Cardiac septum (tissue), 1 donor: ENCODE measurements around the gene DLX6. TPM values are rescaled to one million over a fixed set of nuclear protein-coding genes. Genes with fewer than 3 reads are reported as not detected.

Experiments
- DNase-seq: peaks from one replicate; pipeline ENCODE4 v3.0.0-alpha.2; 2020; ENCODE audit warnings: low spot score
- intact Hi-C: fragments of 100-400 bp; cut with DNase I; formaldehyde crosslinking; loops from one replicate; pipeline ENCODE4 v1.14.0; 2022
- total RNA-seq: library from RNA; stranded (reverse); fragmentation: NEBNext Ultra II Directional; extraction: Animal tissue kit (Norgen Biotek cat#: 25700); gene quantifications from one replicate; pipeline ENCODE4 v1.2.1, GENCODE V29; 2021
- donor health status: DM: no; HTN: no; CAD: no.

DLX6 gene
- total RNA-seq, 1 donor from 2014 or later: not detected

DNA sequence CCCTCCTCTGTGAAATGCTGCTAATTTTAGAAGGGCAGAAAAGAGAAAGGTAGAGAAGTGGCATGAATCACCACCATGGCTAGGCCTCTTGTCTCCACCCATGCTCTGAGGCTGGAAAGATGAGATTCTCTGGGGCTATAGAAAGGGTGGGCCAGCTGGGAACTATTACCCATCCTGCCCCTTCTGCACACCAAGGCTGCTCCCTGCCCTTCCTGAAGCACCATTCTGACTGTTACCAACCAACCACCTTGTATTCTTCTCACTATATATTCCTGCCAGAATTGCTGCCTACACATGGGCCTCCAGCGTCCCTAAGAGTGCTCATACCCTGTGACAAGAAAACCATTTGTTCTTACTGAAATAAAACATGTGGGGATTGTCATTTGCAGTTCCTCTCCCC lies 11.4 kb upstream of the DLX6 start:
- intact Hi-C loops: no loop called here
- no peak for DNase-seq

DNA sequence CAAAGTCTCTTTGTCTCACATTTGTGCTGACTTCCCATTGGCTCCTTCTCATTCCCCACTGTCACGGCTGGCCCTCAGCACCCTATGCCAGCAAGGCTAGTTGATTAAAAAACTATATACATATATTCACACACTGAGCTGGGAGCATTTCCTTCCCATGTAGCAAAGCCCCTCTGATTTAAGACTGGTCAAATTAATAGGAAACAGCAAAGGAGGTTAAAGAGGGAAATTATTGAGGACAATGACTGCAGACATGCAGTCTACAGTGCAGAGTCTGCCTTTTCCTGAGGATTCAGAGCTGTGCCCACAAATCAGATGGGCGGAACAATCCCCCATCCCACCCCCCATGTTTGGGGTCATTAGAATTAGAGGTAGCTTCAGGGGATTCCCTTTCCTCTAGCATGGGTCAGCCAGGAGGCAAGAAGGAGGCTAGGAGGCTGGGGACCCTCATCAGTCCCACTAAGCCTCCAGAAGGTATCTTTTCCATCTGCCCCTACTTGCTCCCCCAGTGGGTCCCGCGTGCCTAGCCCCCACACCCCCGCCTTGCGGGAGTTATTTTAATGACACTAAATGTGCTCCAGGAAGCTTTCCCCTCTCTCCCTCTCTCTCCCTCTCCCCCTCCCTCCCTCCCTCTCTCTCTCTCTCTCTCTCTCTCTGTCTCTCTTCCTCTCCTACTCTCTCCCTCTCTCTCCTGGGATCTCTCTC lies 9.8 kb upstream of the DLX6 start:
- intact Hi-C loops: no loop called here
- no peak for DNase-seq

DNA sequence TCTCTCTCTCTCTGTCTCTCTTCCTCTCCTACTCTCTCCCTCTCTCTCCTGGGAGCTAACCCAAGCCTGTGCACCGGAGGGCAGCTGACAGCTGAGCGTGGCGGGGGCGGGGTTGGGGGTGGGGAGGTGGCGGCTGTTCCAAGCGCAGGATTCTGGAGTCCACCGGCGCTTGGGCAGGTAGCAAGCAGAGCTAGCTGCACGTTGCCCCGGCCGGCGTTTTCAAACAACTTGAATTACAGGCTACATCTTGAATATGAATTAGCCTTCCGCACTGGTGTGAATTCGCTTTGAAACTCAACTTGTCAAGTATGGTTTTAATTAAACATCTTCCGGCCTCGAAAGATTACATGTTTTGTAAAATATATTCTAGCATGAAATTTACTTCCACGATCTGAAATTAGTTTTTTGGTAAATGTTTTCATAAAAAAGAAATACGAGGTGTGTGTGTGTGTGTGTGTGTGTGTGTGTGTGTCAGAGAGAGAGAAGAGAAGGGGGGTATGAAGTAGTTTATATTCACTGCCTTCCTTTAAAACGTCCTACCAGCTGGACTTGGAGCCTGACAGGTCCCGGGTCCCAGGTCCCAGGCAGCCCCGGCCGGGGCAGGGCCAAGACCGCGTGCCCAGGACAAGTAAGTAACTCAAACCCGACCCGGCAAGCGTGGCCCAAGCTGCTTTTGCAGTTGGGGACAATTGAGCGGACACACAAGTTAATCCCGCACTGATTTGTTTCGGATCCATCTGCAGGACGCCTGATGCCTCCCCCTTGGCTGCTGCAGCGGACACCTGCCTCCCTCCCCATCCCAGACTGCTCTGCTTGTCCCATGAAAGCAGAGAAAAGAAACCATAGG lies 9.0 kb upstream of the DLX6 start:
- intact Hi-C loops: no loop called here
- DNase-seq: no peak

DNA sequence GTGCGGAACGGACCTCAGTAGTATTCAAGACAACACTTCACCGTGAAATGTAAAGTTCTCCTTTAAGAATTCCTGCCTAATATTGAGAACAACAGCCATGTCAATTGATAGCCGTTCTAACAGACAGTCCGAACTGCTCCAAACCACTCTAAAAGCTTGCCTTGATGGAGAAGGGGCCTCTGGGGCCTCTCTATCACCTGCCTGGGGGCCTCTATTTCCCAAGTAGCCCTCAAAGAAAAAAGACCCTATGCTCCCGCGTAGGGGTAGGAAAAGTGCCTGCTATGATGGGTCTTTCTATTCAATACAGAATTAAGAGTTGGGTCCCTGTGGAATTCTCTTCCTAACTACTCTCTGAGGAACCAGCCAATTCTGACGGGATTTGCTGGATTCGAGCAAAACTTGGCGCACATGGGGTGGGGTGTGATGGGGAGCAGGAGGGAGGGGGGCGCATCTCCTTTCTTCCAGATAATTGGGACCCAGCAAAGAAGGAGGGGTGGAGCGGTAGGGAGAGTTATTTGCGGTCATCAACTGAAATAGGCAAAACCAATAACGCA lies 8.3 kb upstream of the DLX6 start:
- DNase-seq: no peak
- intact Hi-C loops: no loop called here

DNA sequence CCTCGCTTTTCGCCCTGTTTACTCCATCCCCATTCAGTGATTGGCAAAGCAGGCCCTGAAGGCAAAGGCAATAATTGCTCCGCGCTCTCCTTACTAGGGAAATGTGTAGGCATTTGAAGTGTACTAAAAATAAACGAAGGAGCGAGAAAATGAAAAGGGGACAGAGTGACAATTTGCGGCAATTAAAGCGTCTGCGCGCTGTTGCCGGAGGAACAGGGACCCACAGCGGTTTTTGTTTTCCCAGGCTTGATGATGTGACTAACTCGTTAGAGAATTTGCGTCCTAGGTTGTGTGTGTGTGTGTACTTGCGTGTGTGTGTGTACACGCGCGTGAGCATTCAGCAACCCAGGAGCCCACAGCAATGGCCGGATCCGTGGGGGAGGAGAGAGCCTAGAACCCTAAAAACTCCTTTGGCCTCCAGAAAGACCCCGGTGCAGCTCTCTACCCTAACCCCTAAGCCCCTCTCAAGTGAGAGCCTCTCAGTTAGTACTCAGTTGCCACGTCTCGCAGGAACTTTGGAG lies 7.8 kb upstream of the DLX6 start:
- no peak for DNase-seq
- intact Hi-C loops: no loop called here

DNA sequence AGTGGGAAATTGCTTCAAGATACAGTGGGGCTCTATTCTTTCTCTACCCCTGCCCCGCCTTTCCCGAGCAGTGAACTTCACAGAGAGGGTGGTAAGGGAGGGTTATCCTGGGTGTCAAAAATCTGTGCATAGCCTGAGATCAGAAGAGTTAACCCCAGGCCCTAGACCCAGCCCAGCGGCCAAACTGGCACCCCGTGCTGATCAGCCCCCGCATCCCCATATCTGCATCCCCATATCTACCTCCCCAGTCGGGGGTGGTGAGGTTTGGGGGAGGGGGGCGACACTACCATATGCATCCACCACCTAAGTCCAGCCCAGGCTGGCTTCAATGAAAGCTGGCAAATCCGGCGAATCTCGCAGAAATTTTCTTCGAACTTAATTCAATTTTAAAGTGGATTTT lies 7.0 kb upstream of the DLX6 start:
- intact Hi-C loops: no loop called here
- no peak for DNase-seq

DNA sequence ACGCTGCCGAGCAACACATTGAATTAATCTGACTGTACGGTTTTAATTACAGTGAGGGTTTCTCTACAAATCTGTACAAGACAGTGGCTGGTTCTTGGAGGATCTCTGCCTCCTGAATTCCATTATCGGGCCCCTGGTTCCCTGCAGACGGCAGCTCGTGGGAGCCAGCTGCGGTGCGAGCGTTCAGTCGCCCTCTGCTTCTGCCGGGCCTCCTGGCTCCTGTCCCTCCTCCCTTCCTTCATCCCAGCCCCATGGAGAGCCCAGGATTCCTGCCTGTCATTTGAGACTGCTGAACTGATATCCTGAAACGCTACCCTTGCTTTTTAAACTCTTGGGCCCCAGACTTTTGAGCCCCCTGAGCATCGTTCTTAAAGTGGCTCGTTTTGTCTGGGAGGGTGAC lies 6.6 kb upstream of the DLX6 start:
- DNase-seq: no peak
- intact Hi-C loops: no loop called here

DNA sequence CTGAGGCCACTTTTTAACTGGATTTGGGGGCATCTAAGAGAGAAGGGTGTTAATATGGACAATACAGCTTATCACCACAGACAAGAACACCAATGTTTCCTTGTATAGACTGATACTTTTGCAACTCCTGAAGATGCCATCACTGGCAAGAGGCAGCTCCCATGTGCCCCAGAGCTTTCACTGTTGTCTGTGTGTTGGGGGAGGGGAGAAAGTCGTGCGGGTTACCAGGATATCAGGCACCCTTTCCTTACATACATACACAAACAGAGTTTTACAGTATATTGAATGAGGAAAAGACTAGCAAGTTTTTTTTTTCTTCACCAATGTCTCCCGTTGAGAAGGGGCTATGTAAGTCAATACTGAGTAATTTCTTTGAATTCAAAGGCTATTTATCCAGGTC lies 4.1 kb upstream of the DLX6 start:
- intact Hi-C loops: no loop called here
- no peak for DNase-seq

DNA sequence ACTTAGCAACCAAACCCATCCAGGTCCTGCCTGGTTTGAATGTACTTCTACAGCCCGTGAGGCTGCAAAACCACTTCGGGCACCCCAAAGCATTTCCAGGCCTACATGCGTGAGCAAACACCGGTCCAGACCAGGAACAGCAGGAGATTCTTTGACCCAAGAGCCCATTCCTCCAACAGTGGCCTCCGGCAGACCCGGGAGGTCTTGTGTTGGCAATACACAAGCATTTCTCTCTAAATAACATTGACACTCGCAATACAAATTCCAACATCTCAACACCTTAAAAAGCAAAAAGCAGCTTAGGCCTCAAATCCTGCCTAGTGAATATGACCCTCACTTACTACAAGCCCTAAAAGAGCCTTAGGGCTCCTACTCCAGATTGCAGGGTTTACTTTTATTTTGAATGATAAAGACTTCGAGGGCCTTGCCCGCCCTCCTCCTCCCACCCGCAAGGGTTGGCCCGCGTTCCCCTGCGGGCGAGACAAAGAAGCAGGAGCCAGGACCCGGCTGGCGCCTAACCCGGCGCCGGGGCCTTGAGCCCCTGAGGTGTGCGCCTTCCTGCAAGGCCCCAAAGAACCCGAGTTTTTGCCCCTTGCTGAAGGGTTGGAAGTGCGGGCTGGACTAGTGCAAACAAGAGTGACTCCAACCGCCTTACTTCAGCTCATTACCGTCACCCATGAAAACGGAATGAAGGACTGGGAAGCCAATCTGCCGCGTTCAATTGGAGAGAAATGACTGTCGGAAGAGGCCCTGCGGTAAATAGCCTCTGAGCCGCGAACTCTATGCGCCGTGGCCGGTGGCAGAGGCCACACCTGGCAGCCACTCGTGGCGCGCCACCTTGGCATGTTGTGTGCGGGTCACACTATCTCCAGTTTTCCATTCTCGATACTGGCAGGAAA lies 3.4 kb upstream of the DLX6 start:
- intact Hi-C loops: no loop called here
- DNase-seq: no peak

DNA sequence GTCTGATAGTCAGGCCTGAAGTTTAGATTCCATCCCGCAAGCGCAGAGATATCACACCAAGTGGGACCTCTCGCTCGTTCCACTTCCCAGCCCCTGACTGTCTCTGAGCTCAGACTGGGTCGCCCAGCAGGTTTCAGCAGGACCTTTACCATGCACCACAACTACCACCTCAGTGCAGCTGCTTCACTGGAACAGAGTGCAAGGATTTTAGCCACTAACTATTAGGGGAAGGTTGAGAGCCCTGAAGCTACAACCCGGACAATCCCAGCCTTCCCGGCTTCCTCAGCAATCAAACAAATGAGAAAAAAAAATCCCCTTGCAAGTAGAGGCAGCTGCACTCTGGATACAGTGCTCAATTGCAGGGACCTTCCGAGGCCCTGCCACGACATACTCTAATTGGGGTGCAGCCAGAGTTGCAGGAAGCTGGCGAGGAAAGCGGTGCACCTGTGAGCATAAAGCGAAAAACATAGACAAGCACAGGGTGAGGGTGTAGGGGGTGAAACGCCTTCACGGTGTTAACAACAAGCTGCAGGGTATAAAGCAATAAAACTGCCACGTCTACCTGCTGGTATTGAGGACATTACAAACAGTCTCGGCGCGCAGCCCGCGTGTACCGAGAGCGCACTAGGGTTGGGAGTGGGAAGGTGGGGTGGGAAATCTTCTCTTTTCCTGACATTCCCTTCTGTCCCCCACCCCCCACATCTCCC lies 2.6 kb upstream of the DLX6 start:
- intact Hi-C loops: no loop called here

DNA sequence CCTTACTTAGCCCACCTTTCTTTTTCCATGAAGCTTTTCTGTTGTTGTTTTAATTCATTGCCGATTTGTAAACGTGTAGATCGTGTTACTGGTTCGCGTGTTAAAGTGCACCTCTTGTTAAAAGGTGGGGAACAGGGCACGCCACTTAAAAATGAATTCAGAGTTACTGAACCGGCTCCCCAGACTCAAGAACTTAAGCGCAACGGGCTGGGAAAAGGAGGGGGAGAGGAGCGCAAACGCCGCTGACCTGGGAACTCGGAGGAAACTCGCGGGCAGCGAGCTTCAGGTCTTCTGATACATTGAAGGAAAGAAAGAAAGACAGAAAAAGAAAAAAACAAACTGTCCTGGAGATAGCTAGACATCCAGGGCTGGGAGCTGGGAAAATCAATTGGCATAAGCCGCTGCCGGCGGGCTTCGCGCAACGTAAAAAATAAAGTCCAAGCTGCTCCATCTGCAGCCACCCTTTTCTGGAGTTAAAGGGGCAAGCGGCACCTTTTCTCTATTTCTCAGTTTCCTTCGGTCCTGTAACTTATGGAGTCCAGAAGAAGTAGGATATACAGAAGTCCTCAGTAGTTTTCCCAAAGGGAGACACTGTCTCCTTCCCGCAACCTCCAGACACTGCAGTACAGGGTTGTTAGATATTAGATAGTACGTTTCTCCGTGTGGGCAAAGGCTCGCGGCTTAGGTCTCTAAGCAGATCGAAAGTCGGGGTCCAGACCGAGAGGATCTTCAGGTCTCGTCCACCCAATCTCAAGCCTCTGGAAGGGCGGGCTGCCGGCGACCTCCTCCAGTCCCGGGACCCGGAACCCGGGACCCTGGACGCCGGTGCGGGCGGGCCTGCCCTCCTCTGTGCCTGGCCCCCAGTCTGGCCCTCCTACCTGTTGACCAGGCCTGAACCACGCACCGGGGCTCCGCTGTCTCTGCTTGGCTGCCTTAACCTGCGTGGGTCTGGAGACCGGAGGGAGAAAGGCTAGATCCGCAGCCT lies 1.8 kb upstream of the DLX6 start:
- DNase-seq: no peak
- intact Hi-C loops: no loop called here

More for the DNA sequence above, 2.6 kb upstream of the DLX6 start:
- no peak for DNase-seq

DNA sequence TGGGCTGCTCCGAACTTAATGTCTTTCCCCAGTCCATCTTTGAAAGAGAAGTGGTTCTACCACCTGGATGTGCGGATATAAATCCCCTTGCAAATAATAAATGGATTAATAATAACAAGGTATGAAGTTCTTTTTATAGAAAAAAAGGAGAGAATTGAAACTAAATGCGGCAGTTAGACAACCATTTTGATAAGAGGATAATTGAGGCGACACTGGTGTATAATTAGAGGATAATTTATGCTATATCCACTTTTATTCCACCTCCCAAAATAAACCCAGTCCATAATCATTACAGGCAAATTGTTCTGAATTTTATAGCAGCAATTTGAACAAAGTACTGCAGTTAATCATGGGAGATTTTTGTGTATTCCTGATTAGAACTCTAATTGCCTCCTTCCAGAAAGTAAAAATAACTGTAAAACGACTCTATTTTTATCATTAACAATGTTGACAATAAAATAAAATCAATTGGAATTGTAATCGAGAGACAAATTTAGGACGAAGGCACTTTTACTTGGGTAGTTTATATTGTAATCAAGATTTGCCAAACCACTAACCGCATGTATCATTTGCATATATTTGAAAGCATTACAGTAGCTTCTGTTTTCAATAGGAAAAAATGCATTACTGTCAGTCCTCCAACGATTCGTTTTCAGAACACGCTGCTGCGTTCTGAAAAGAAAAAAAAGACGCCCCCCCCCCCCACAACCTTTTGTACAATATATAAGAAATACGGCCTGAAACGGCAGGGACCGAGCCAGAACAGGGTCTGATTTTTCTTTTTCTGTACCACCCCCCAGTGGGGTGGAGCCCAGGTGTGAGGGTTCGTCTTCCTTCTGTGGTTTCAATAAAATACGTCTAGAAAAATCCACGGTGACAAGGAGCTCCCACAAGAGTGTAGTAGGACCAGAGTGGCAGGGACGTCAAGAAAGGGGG lies 838 bp upstream of the DLX6 start:
- intact Hi-C loops: no loop called here

DNA sequence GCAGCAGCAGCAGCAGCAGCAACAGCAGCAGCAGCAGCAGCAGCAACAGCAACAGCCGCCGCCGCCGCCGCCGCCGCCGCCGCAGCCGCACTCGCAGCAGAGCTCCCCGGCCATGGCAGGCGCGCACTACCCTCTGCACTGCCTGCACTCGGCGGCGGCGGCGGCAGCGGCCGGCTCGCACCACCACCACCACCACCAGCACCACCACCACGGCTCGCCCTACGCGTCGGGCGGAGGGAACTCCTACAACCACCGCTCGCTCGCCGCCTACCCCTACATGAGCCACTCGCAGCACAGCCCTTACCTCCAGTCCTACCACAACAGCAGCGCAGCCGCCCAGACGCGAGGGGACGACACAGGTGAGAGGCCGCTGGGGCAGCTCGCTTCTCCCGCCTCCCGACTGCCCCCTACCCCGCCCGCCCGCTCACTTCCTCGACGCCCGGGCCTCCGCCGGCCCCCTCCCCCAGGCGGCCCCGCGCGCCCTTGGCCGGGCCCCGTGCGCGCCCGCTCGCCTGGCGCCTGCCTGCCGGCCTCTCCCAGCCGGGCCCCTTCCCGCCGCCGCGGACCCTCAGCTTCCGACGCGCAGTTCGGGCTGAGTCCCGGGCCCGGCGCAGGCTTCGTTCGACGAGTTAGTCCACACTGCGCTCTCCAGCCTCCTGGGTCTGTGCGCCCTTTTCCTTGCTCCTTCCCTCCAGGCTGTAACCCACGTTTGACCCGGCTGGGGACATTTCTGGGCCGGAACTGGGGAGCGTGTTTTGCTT lies 882 bp downstream of the DLX6 start:
- DNase-seq: no peak
- intact Hi-C loops: no loop called here

More for the DNA sequence above, 838 bp upstream of the DLX6 start:
- no peak for DNase-seq

DNA sequence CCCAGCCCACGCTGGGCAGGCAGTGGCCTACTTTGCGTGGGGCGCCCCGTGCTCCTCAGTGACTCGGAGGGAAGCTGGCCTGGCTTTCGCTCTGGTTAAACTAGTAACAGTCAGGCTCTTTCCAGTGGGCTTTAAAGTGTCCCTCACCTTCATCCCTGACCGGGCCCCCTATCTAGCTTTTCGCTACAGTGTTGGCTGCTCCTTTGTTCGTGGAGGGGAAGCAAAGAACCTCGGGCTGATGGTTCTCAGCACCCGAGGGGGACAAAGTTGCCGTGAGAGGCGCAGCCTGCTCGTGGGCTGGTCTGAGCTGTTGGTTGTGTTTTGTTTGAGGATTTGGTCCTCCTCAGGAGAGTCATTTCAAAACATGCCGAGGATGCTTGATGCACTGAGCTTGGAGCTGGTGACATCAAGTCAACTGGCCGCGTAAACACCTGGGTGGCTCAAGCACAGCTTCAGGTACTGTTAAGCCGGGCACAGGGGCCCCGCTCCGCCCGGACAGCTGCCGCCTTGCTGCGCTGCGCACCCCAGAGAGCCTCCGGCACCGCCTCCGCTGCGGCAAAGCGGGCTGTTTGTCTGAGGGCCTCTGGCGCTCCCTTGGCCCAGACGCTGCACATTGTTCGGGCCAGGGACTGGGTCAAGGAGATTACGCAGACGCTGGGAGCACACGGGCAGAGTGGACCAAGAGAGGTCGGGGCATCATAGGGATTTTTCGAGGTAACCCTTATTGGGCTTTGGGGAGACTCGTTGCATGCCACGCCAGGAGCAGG lies 1.6 kb downstream of the DLX6 start:
- DNase-seq: no peak
- intact Hi-C loops: no loop called here

DNA sequence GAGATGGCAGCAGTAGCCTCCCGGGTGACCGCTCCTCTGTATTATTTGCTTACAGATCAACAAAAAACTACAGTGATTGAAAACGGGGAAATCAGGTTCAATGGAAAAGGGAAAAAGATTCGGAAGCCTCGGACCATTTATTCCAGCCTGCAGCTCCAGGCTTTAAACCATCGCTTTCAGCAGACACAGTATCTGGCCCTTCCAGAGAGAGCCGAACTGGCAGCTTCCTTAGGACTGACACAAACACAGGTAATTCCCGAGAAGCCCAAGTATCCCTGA lies 2.2 kb downstream of the DLX6 start:
- no peak for DNase-seq
- intact Hi-C loops: no loop called here
